NCI-H524 treated with DMSO at 0.1 percent for 48 hours (cell line): ENCODE results near the gene TSPAN18.
A peak's percentile ranks its signal among the peaks of the same experiment; 100 is the strongest.

Experiments
- DNase-seq: peaks from one replicate; lab custom pipeline; 2025; lab: John Stamatoyannopoulos, UW

TSPAN18 gene

GRCh38 chr11:44823006-44823405 is 96.2 kb downstream of the TSPAN18 start:
- DNase-seq = no peak

DNA sequence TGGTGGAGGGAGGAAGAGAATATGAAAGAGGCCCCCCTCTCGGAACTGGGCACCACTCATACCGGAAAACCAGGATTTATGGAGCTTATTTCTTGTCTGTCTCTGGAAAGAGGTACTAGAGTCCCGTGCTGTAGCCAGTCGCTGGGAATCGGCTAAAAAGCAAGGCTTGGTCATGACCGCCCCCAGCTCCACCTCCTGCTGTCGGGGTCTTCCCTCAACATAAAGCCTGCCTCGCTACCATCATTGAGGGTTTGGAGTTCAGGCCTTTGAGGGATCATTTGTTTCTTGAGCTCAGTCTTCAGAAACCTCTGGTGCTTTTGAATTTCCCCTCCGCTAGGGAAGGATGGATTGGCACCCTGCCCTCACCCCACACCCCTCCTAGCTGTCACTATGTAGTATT is 97.1 kb downstream of the TSPAN18 start:
- DNase-seq = no peak

DNA sequence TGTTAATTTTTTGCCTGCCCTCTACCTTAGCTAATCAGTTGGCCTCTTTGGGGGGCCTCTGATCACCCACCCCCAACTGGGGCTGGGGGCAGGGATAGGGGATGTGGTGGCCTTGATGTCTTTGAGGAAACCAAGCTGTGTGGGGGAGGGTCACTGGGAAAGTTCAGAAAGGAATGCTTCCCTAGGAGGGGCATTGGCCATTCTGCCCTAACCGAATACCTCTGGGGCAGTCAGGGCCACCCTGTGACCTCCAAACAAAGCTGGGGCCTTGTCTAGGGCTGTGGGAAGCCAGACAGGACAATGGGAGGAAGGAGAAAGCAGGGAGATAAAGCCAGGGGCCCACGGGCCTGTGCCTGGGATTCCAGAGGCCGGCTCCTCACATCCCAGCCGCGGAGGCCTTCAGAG is 97.5 kb downstream of the TSPAN18 start:
- no peak for DNase-seq

DNA sequence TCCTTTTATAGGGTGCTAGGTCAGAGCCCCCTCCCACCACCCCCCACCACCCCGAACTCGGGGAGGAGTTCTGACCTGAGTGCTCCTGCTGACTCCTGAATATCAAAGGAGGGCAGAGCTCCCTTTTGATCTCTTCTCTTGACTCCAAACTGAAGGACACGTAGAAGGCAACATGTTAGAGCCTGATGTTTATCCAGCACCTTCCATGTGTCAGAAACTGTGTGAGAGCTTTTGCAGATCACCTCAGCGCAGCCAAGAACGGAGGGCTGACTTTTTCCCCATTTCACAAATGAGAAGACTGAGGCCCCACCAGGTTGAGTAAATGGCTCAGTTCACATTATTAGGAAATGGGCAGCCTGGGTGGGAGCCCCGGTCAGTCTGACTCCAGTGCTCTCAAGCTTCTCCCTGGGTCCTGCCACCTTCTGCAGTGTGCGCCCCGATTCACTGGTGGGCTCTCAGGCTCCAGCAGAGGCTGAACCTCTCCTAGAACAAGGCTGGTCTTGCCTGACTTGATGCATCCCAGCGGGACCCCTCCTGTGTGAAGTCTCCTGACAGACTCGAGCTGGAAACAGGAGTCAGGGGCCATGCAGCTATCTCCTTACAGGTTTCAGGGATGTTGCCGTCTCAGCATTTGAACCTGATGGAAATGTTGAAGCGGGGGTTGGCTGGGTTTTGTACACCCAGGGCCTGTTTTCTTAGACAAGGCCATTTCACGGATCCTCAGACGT is 98.5 kb downstream of the TSPAN18 start:
- DNase-seq = no peak

- DNase-seq = no peak
Observed at GRCh38 chr11:44826922-44827643, 100.3 kb downstream of the TSPAN18 start.

- no peak for DNase-seq
Observed at GRCh38 chr11:44828296-44828695, 101.5 kb downstream of the TSPAN18 start.

GRCh38 chr11:44829838-44830237 is 103.1 kb downstream of the TSPAN18 start:
- no peak for DNase-seq

DNA sequence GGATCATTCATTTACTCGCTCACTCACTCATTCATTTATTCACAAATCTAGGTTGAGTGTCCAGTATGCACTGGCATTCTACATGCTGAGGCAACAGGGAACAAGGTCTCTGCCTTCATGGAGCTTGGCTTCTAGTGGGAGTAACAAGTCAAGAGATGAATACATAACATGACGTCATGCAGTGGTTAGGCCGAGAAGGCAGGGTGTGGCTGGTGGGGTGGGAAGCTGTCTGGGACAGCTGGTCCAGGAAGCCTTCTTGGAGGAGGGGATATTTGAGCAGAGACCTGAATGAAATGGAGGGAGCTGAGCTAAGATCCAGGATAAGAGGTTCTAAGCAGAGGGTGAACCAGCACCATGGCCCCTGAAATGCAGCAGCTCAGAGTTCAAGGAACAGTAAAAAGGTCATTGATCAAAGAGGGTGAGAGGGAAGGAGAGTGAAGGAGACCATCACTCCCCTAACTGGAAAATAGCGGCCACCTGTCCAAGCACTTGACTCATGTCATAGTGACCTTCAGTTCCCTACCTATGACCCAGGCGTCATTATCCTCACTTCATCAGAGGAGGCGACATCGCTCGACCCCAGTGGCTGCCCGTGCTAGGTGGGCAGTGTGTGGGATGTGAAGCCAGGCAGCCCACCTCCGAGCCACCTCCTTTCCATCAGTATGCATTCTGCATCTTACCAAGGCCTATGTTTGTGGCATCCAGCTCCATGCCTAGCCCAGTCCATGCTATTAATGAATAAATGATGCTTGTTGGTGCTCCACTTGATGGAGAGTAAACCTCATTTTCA is 105.0 kb downstream of the TSPAN18 start:
- DNase-seq = no peak

GRCh38 chr11:44832452-44832851 is 105.7 kb downstream of the TSPAN18 start:
- no peak for DNase-seq

- no peak for DNase-seq
Observed at GRCh38 chr11:44833221-44833876, 106.6 kb downstream of the TSPAN18 start.

DNA sequence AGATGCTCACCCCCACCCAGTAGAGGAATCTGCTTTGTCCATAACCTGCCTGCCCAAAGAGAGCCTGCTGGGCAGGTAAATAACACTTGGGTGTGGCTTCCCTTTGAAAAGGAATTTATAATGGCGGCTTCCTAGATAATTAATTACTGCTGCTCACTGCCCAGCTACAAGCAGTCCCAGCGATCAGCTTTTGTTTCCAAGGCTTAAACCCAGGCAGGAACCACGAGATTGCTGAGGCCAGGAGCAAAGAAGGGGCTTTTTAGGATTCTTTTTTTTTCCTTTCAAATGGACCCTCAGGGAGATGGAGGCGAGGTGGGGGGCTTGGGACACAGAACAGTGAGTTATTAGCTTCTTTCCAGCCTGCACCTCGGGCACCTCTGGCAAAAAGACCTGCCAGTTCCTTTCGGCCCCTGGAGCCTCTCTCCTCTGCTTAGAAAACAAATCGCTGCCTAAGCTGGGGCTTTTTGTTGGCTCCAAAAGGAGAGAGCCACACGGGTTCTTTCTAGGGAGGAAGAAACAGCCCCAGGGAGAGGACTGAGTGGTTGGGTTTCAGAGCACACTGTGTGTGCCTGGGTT is 107.2 kb downstream of the TSPAN18 start:
- no peak for DNase-seq

DNA sequence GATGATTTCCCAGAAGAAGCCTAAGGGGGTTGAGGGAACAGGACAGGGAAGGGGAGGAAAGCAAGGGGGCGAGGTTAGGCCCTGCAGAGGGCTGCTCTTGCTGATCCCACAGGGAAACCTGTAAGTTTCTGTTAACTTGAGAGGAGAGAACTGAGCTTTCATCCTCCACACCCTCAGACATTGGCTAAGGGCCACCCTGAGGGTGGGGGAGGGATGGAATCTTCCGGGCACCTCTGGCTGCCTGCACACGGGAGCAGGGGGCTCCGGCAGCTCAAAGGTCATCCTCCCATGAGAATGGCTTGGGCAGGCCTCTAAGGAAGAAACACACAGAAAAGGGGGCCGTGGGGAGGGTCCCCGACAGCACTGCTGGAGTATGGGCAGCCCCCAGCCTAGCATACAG is 108.1 kb downstream of the TSPAN18 start:
- no peak for DNase-seq

DNA sequence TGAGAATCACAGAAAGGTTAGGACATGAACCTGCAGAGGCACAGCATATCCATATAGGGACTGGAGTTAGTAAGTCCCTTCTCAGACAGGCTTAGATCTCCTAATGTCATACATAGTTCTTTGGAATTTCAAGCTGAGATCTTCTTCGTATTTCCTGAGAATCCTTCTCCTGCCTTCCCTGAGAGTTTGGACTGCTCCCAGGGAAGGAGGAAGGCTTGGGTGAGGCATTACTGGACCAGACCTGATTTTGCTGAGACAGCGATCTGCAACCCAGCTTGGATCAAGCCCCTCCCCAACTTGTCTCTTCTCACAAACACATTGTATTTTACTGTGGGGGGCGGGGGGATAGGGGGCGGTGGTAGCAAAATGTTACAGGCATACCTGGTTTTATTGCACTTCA is 108.5 kb downstream of the TSPAN18 start:
- DNase-seq = no peak

- no peak for DNase-seq
Observed at GRCh38 chr11:44835938-44836337, 109.2 kb downstream of the TSPAN18 start.

GRCh38 chr11:44837661-44838060 is 110.9 kb downstream of the TSPAN18 start:
- DNase-seq = no peak

- DNase-seq = peak; percentile 62
Observed at GRCh38 chr11:44839458-44840084, 112.8 kb downstream of the TSPAN18 start.

GRCh38 chr11:44840085-44840478 is 113.3 kb downstream of the TSPAN18 start:
- DNase-seq = no peak

- no peak for DNase-seq
Observed at GRCh38 chr11:44840521-44841251, 113.9 kb downstream of the TSPAN18 start.

GRCh38 chr11:44842220-44842619 is 115.5 kb downstream of the TSPAN18 start:
- no peak for DNase-seq

- no peak for DNase-seq
Observed at GRCh38 chr11:44846852-44847251, 120.1 kb downstream of the TSPAN18 start.

DNA sequence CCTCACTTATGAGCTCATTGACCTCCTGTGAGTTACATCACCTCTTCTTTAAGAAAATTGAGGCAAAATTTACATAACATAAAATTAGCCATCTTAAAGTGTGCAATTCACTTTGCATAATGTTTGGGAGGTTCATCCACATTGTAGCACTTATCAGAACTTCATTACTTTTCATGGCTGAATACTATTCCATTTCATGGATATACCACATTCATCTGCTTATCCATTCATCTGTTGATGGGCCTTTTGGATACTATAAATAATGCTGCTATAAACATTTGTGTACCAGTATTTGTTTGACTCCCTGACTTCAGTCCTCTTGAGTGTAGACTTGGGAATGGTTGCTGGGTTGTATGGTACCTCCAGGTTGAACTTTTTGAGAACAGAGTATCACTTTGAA is 120.6 kb downstream of the TSPAN18 start:
- DNase-seq = no peak
